Naive thymus-derived CD8-positive, alpha-beta T cell (primary cell): ENCODE measurements around the gene TNFRSF6B. TPM values are rescaled to one million over a fixed set of nuclear protein-coding genes. Genes with fewer than 3 reads are reported as not detected.
A peak's percentile ranks its signal among the peaks of the same experiment; 100 is the strongest.
"Not testable (repeated sequence)": the region's sequence is repeated elsewhere in the genome, so short reads cannot be mapped to it uniquely, and the experiment has no call there.

Experiments
- ATAC-seq, 2 donors: fragments of 150-1000 bp; cut with Tn5 transposase in 1 of 2; sonication (Bioruptor Pico), chemical (Tn5 transposase) in 1 of 2; 1 replicate in 1 of 2; 2 replicates in 1 of 2; pipeline ENCODE4 v1.10.0; 2021; ENCODE audit warnings: mild to moderate bottlenecking in 2 of 2, moderate library complexity in 2 of 2
- POLR2A ChIA-PET: fragments of 350-600 bp; sonication (Branson Sonifier 250); formaldehyde crosslinking; loops from one replicate; lab custom pipeline; 2021; ENCODE audit warnings: antibody characterized with exemption; lab: Charles Lee
- DNase-seq, 10 donors: peaks; one replicate each; pipeline versions ENCODE4 v3.0.0 to v3.0.0-alpha.2; 2020 to 2022
- H3K27ac Mint-ChIP-seq, 10 donors: one replicate each; pipeline ENCODE4 v1.8.0; 2020 to 2022; ENCODE audit warnings: mild to moderate bottlenecking in 10 of 10, mixed read lengths in 10 of 10, moderate library complexity in 4 of 10, inconsistent platforms in 1 of 10
- H3K27me3 Mint-ChIP-seq, 5 donors: one replicate each; pipeline ENCODE4 v1.8.0; 2021 to 2022; ENCODE audit warnings: mixed read lengths in 5 of 5
- H3K36me3 Mint-ChIP-seq, 3 donors: one replicate each; pipeline ENCODE4 v1.8.0; 2020 to 2022; ENCODE audit warnings: mixed read lengths in 3 of 3, mild to moderate bottlenecking in 2 of 3, inconsistent platforms in 1 of 3
- H3K4me1 Mint-ChIP-seq, 4 donors: one replicate each; pipeline ENCODE4 v1.8.0; 2021 to 2022; ENCODE audit warnings: mixed read lengths in 4 of 4
- H3K4me3 Mint-ChIP-seq, 10 donors: one replicate each; pipeline ENCODE4 v1.8.0; 2020 to 2022; ENCODE audit warnings: mild to moderate bottlenecking in 10 of 10, mixed read lengths in 10 of 10, moderate library complexity in 6 of 10, inconsistent platforms in 1 of 10
- H3K9me3 Mint-ChIP-seq, 9 donors: one replicate each; pipeline ENCODE4 v1.8.0; 2020 to 2022; ENCODE audit warnings: mixed read lengths in 9 of 9, mild to moderate bottlenecking in 3 of 9, inconsistent platforms in 1 of 9, moderate library complexity in 1 of 9
- polyA plus RNA-seq, 3 donors: library from polyadenylated mRNA; unstranded; fragments of 300-500 nt; fragmentation: Illumina TruSeq; gene quantifications; one replicate each; pipeline ENCODE4 v1.2.3, GENCODE V29; 2021
- total RNA-seq, 8 experiments: library from RNA in 2 of 8; stranded (reverse) in 2 of 8; gene quantifications; one replicate each; pipeline ENCODE4 v1.2.3 and lab custom pipeline; 2021 to 2026

TNFRSF6B gene
- total and polyA plus RNA-seq, 5 experiments from 2014 or later, result 0.22 to 1.1 (median 0.90) TPM; not detected in 1

DNA sequence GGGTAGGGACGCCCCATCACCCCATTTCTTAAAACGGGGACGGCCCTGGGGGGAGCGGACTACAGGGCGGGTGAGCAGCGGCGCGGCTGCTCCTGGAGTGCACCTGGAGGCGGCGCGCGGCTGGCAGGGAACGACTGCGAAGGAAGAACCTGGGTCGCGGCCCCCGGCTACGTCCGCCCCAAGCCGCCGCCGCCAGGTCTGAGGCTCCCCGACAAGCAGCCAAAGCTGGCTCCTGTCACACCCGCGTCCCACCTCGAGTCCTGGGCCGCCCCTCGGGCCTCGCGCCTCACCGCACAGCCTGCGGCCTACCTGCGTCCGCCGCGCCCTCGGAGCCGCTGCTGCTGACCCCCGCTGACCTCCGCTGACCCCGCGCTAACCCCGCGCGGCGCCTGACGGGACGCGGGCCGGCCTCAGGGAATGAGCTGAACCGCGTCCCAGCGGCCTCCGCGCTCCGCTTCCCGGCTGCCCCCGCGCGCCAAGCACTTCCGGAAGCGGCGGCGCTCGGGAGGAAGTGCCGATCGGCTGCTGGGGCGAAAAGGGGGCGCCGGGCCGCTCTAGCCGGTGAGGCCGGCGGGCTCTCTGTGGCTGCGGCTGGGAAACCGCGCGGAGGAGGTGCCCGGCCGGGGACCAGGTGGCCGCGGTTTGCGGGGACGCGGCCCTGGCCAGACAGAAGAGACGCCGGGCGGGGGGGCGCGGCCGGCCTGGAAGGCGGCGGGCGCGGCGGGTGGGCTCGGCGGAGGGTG, 11.3 kb downstream of the TNFRSF6B start, which contains the start of the genes ARFRP1 and ZGPAT:
TSS of gene ARFRP1 (minus strand) at position 419 of the 743 bp plus-strand sequence. CDS start 885 bp downstream, outside the sequence.
TSS of gene ZGPAT (plus strand) at position 482 of the 743 bp plus-strand sequence. CDS start 542 bp downstream, outside the sequence.
- Mint-ChIP-seq H3K27ac (peak within 1 kb of the TSS; percentile 88 to 95 (median 92)), H3K4me3 (peak within 1 kb of the TSS; percentile 84 to 95 (median 90)), H3K27me3 (no peaks in the 10 kb centered on the region), H3K36me3 (peaks cover 5 to 60% (median 18%) of the 10 kb centered on the region in 3 donors), H3K4me1 (peaks cover 27 to 60% (median 54%) of the 10 kb centered on the region in 4 donors), H3K9me3 (no peaks in the 10 kb centered on the region)
- POLR2A ChIA-PET, result interaction anchor here (0.6 to 7.1 kb wide), 35 partner anchors 10 to 413 kb away, joined by 3 to 162 read pairs (median 5); partner anchors contain the start of genes GMEB2, LIME1, PRPF6 and PTK6
- peak; percentile 81 to 83 for ATAC-seq
- DNase-seq, result peak; percentile 70 to 88 (median 84)

DNA sequence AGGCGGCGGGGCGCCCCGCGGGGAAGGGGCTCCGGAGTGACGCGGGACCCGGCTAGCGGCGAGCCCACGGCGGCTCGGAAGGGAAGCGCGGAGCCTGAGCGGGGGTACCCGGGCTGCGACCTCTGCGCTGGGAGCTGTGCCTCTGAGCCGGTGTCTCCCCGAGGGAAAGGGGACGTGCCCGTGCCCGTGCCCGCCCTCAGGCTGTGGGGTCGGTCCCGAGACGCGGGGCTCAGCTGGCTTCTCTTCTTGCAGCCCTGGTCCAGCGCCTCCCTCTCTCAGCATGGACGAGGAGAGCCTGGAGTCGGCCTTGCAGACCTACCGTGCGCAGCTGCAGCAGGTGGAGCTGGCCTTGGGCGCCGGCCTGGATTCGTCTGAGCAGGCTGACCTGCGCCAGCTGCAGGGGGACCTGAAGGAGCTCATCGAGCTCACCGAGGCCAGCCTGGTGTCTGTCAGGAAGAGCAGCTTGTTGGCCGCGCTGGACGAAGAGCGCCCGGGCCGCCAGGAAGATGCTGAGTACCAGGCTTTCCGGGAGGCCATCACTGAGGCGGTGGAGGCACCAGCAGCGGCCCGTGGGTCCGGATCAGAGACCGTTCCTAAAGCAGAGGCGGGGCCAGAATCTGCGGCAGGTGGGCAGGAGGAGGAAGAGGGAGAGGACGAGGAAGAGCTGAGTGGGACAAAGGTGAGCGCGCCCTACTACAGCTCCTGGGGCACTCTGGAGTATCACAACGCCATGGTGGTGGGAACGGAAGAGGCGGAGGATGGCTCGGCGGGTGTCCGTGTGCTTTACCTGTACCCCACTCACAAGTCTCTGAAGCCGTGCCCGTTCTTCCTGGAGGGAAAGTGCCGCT, 12.1 kb downstream of the TNFRSF6B start:
- Mint-ChIP-seq H3K27me3 (no peaks in the 10 kb centered on the region), H3K4me3 (peak overlapping the region; percentile 69 to 88 (median 78)), H3K27ac (peak overlapping the region; percentile 57 to 92 (median 78)), H3K4me1 (peaks cover 27 to 59% (median 57%) of the 10 kb centered on the region in 4 donors), H3K9me3 (no peaks in the 10 kb centered on the region), H3K36me3 (peaks cover 5 to 68% (median 20%) of the 10 kb centered on the region in 3 donors)
- peak in 3 of 10 donors; percentile 1 to 60 (median 27) for DNase-seq
- POLR2A ChIA-PET, result interaction anchor here (0.6 to 7.1 kb wide), 30 partner anchors 11 to 412 kb away, joined by 3 to 162 read pairs (median 6); partner anchors contain the start of genes GMEB2, LIME1, PRPF6 and PTK6
- peak; percentile 7 to 16 for ATAC-seq

DNA sequence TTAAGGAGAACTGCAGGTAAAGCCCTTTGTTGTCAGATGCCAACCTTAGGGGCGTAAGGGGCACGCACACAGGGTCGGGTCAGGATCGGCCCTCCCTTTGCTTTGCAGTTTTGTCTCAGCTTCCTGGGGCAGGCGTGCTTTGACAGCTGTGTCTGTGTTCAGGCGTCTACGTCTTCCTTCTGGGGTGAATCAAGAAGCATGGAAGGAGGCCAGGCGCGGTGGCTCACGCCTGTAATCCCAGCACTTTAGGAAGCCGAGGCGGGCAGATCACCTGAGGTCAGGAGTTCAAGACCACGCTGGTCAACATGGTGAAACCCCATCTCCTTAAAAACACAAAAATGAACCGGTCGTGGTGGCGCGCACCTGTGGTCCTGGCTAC, 12.7 kb downstream of the TNFRSF6B start:
- ATAC-seq (no peak), DNase-seq (no peak)
- Mint-ChIP-seq H3K27ac (peak overlapping the region; percentile 57 to 92 (median 78)), H3K27me3 (no peaks in the 10 kb centered on the region), H3K36me3 (peaks cover 5 to 71% (median 23%) of the 10 kb centered on the region in 3 donors), H3K9me3 (peaks cover 0 to 4% (median 0%) of the 10 kb centered on the region in 9 donors), H3K4me1 (peaks cover 29 to 62% (median 59%) of the 10 kb centered on the region in 4 donors), H3K4me3 (peak overlapping the region; percentile 69 to 88 (median 78))
- POLR2A ChIA-PET, result interaction anchor here (0.9 to 7.1 kb wide), 11 partner anchors 13 to 188 kb away, joined by 3 to 162 read pairs (median 8); partner anchors contain the start of genes LIME1, RTEL1 and SLC2A4RG

DNA sequence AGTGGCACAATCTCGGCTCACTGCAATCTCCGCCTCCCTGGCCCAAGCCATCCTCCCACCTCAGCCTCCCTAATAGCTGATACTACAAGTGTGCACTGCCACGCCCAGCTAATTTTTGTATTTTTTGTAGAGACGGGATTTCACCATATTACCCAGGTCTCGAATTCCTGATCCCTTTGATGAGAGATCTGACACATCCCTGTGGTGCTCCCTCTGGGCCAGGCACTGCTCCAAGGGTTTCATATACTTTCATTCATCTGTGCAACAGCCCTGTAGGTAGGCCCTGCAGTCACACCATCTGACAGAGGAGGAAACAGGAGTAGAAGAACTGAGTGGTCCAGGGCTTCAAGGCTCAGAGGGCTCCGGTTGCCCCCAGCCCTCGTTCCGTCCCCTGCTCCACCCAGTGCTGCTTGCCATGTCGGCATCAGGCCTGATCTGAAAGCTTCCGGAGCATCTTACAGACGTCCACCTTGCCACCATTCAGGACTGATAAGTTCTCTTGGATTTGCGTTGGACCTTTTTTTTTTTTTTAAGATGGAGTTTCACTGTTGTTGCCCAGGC, 14.7 kb downstream of the TNFRSF6B start:
- Mint-ChIP-seq H3K4me1 (peaks cover 29 to 64% (median 60%) of the 10 kb centered on the region in 4 donors), H3K36me3 (peaks cover 5 to 75% (median 42%) of the 10 kb centered on the region in 3 donors)
- POLR2A ChIA-PET, result interaction anchor here (0.5 to 7.1 kb wide), 3 partner anchors 26 to 849 kb away, joined by 3 to 162 read pairs (median 4); partner anchors contain the start of genes LIME1 and SLC2A4RG

DNA sequence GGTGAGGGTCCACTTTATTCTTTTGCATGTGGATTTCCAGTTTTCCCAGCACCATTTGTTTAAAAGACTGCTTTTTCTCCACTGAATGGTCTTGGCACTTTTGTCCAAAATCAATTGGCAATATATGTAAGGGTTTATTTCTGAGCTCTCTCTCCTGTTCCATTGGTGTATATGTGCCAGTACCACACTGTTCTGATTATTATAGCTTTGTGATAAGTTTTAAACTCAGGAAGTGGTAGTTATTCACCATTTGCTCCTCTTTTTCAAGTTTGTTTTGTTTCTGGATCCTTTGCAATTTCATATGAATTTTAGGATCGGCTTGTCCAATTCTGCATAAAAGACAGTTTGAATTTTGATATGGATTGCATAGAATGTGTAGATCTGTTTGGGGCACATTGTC, 15.7 kb downstream of the TNFRSF6B start:
- Mint-ChIP-seq H3K27ac (peak overlapping the region in 4 of 10 donors; percentile 8 to 68 (median 40)), H3K27me3 (no peaks in the 10 kb centered on the region), H3K4me1 (peaks cover 28 to 63% (median 59%) of the 10 kb centered on the region in 4 donors), H3K36me3 (peaks cover 5 to 81% (median 50%) of the 10 kb centered on the region in 3 donors), H3K9me3 (peaks cover 0 to 21% (median 4%) of the 10 kb centered on the region in 9 donors), H3K4me3 (peak overlapping the region in 7 of 10 donors; percentile 0 to 68 (median 33))
- DNase-seq (no peak), ATAC-seq (no peak)
- POLR2A ChIA-PET, result interaction anchor here (0.8 to 7.1 kb wide), 3 partner anchors 25 to 268 kb away, joined by 3 to 162 read pairs (median 4); partner anchors contain the start of genes LIME1, PPDPF, SAMD10 and SLC2A4RG

More for the DNA sequence above, 14.7 kb downstream of the TNFRSF6B start:
- H3K4me3 Mint-ChIP-seq, result peak overlapping the region in 9 of 10 donors; percentile 15 to 85 (median 67)
- no peak for DNase-seq
- peaks cover 0 to 18% (median 3%) of the 10 kb centered on the region in 9 donors for H3K9me3 Mint-ChIP-seq
- H3K27me3 Mint-ChIP-seq, result no peaks in the 10 kb centered on the region
- H3K27ac Mint-ChIP-seq, result peak overlapping the region in 7 of 10 donors; percentile 10 to 84 (median 29)
- ATAC-seq, result no peak

DNA sequence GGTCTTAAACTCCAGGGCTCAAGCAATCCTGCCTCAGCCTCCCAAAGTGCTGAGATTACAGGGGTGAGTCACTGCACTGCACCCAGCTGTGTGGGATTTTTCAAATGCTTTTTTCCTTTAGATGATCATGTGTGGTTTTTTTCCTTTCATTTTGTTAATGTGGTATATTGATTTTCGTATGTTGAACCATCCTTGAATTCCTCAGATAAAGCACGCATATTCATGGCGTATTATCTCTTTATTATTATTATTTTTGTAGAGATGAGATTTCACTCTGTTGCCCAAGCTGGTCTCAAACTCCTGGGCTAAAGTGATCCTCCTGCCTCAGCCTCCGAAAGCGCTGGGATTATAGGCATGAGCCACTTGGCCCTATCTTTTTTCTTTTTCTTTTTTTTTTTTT, 18.4 kb downstream of the TNFRSF6B start:
- H3K9me3 Mint-ChIP-seq, result peaks cover 0 to 27% (median 9%) of the 10 kb centered on the region in 9 donors
- POLR2A ChIA-PET, result interaction anchor here (0.5 to 2.7 kb wide), 2 partner anchors 9 to 22 kb away, joined by 6 to 10 read pairs; partner anchors contain the start of gene LIME1
- H3K27me3 Mint-ChIP-seq, result no peaks in the 10 kb centered on the region
- no peak overlapping the region for H3K27ac Mint-ChIP-seq
- DNase-seq (no peak), ATAC-seq (no peak)
- H3K4me3 Mint-ChIP-seq, result no peak overlapping the region
- H3K36me3 Mint-ChIP-seq, result peaks cover 12 to 91% (median 61%) of the 10 kb centered on the region in 3 donors
- H3K4me1 Mint-ChIP-seq, result peaks cover 24 to 64% (median 53%) of the 10 kb centered on the region in 4 donors

DNA sequence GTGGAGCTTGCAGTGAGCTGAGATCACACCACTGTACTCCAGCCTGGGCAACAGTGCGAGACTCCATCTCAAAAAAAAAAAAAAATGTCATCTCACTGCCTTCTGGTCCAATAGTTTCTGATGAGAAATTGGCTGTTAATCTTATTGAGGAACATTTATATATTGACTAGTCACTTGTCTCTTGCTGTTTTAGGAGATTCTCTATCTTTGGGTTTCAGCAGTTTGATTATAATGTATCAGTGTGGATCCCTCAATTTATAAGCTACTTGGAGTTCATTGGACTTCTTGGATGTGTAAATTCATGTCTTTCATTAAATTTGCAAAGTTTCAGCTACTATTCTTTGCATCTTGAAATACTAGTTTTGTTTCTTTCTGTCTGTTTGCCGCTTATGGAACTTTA, 22.5 kb downstream of the TNFRSF6B start:
- peaks cover 0 to 31% (median 9%) of the 10 kb centered on the region in 9 donors for H3K9me3 Mint-ChIP-seq
- H3K27ac Mint-ChIP-seq, result peak overlapping the region in 3 of 10 donors; percentile 3 to 27 (median 24)
- peaks cover 14 to 81% (median 48%) of the 10 kb centered on the region in 3 donors for H3K36me3 Mint-ChIP-seq
- H3K4me1 Mint-ChIP-seq, result peaks cover 18 to 62% (median 52%) of the 10 kb centered on the region in 4 donors
- peak overlapping the region in 1 of 10 donors; percentile 11 for H3K4me3 Mint-ChIP-seq
- POLR2A ChIA-PET, result interaction anchor here (0.6 to 1.6 kb wide), 3 partner anchors 8 to 11 kb away, joined by 3 to 17 read pairs (median 3); partner anchors contain the start of genes ARFRP1 and ZGPAT
- H3K27me3 Mint-ChIP-seq, result no peaks in the 10 kb centered on the region
- DNase-seq, result no peak
- no peak for ATAC-seq

DNA sequence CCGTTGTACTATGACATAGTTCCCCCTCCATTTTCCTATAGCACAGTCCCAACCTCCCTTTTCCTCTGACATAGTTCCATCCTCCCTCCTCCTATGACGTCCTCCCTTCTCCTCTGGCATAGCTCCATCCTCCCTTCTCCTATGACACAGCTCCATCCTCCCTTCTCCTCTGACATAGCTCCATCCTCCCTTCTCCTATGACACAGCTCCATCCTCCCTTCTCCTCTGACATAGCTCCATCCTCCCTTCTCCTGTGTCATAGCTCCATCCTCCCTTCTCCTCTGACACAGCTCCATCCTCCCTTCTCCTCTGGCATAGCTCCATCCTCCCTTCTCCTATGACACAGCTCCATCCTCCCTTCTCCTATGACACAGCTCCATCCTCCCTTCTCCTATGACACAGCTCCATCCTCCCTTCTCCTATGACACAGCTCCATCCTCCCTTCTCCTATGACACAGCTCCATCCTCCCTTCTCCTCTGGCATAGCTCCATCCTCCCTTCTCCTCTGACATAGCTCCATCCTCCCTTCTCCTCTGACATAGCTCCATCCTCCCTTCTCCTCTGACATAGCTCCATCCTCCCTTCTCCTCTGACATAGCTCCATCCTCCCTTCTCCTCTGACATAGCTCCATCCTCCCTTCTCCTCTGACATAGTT, 26.6 kb downstream of the TNFRSF6B start:
- Mint-ChIP-seq H3K4me1 (peaks cover 12 to 55% (median 43%) of the 10 kb centered on the region in 4 donors), H3K36me3 (peaks cover 19 to 69% (median 41%) of the 10 kb centered on the region in 3 donors), H3K27ac (peak overlapping the region in 2 of 10 donors; percentile 27 to 85), H3K9me3 (peaks cover 0 to 35% (median 11%) of the 10 kb centered on the region in 9 donors)
- H3K4me3 Mint-ChIP-seq, H3K27me3 Mint-ChIP-seq, ATAC-seq, DNase-seq: not testable (repeated sequence)
- POLR2A ChIA-PET, result interaction anchor here (1.2 to 2.1 kb wide), 3 partner anchors 11 to 15 kb away, joined by 3 to 7 read pairs (median 4); partner anchors contain the start of genes ARFRP1, LIME1 and ZGPAT

DNA sequence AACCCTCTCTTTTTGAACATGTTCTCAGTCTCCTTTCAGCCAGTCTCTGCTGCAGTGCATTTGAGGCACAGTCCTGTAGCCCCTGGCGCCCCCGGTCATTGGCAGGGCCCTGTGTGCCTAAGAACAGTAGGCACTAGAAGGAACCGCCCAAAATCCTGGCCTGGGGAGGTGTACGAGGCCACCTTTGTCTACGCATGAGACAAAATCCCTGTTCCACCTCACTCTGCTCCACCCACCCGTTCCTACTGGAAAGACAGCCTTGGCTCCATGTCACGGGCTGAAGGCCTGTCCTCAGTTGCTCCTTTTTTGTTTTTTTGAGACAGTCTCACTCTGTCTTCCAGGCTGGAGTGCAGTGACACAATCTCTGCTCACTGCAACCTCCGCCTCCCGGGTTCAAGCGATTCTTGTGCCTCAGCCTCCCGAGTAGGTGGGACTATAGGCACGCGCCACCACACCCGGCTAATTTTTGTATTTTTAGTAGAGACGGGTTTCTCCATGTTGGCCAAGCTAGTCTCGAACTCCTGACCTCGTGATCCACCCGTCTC, 33.8 kb downstream of the TNFRSF6B start:
- Mint-ChIP-seq H3K36me3 (peaks cover 4 to 32% (median 21%) of the 10 kb centered on the region in 3 donors), H3K9me3 (peaks cover 0 to 14% (median 3%) of the 10 kb centered on the region in 9 donors), H3K4me1 (peaks cover 19 to 41% (median 29%) of the 10 kb centered on the region in 4 donors)
- not testable (repeated sequence) for ATAC-seq, H3K4me3 Mint-ChIP-seq, H3K27ac Mint-ChIP-seq, H3K27me3 Mint-ChIP-seq, DNase-seq
- POLR2A ChIA-PET, result interaction anchor here (0.7 to 5.0 kb wide), 5 partner anchors 20 to 72 kb away, joined by 3 to 46 read pairs (median 3); partner anchors contain the start of genes ARFRP1, RTEL1 and ZGPAT

DNA sequence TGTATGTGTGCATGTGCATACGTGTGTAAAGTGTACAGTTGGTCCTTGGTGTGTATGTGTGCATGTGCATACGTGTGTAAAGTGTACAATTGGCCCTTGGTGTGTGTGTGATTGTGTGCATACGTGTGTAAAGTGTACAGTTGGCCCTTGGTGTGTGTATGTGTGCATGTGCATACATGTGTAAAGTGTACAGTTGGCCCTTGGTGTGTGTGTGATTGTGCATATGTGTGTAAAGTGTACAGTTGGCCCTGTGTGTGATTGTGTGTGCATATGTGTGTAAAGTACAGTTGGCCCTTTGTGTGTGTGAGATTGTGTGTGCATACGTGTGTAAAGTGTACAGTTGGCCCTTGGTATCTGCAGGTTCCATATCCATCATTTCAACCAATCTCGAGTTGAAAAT, 35.0 kb downstream of the TNFRSF6B start:
- peaks cover 0 to 28% (median 14%) of the 10 kb centered on the region in 3 donors for H3K36me3 Mint-ChIP-seq
- ATAC-seq (no peak), DNase-seq (no peak)
- H3K4me3 Mint-ChIP-seq, result no peak overlapping the region
- H3K27me3 Mint-ChIP-seq, result no peaks in the 10 kb centered on the region
- H3K27ac Mint-ChIP-seq, result no peak overlapping the region
- peaks cover 31 to 49% (median 39%) of the 10 kb centered on the region in 4 donors for H3K4me1 Mint-ChIP-seq
- POLR2A ChIA-PET, result interaction anchor here (0.7 to 5.0 kb wide), 3 partner anchors 9 to 36 kb away, joined by 3 to 46 read pairs (median 3); partner anchors contain the start of genes ARFRP1 and ZGPAT
- H3K9me3 Mint-ChIP-seq, result peaks cover 0 to 7% (median 0%) of the 10 kb centered on the region in 9 donors
